Stimulated activated CD4-positive, alpha-beta T cell treated with anti-CD3 and anti-CD28 coated beads, TNF-alpha, amount 100 ng/mL, for 4 hours (primary cell): Measurements from ENCODE around the gene PPM1H.
"Not testable (repeated sequence)": the region's sequence is repeated elsewhere in the genome, so short reads cannot be mapped to it uniquely, and the experiment has no call there.

Experiments
- DNase-seq, 3 experiments: peaks; one replicate each; pipeline ENCODE4 v3.0.0-alpha.2; 2020; ENCODE audit warnings: low read depth in 3 of 3

The PPM1H gene

GRCh38 chr12:62767496-62767895, 167.5 kb downstream of the PPM1H start:
- DNase-seq, result no peak

GRCh38 chr12:62766496-62766895, 168.5 kb downstream of the PPM1H start:
- no peak for DNase-seq

- no peak for DNase-seq
These were observed 170.9 kb downstream of the PPM1H start for GRCh38 chr12:62763861-62764645.

- no peak for DNase-seq
These were observed 171.6 kb downstream of the PPM1H start for GRCh38 chr12:62763312-62763711.

GRCh38 chr12:62762645-62763044, 172.3 kb downstream of the PPM1H start:
- DNase-seq, result no peak

- no peak for DNase-seq
These were observed 173.3 kb downstream of the PPM1H start for GRCh38 chr12:62761658-62762057.

- DNase-seq, result no peak
These were observed 174.2 kb downstream of the PPM1H start for GRCh38 chr12:62760779-62761178.

- not testable (repeated sequence) for DNase-seq
These were observed 174.6 kb downstream of the PPM1H start for GRCh38 chr12:62760341-62760740.

- DNase-seq, result no peak
These were observed 176.7 kb downstream of the PPM1H start for GRCh38 chr12:62758216-62758615.

GRCh38 chr12:62757048-62757447, 177.9 kb downstream of the PPM1H start:
- DNase-seq, result no peak

- no peak for DNase-seq
These were observed 180.2 kb downstream of the PPM1H start for GRCh38 chr12:62754706-62755105.

GRCh38 chr12:62751810-62752155, 183.2 kb downstream of the PPM1H start:
- no peak for DNase-seq

- no peak for DNase-seq
These were observed 183.8 kb downstream of the PPM1H start for GRCh38 chr12:62750941-62751809.

- no peak for DNase-seq
These were observed 185.4 kb downstream of the PPM1H start for GRCh38 chr12:62749586-62749985.

- no peak for DNase-seq
These were observed 185.9 kb downstream of the PPM1H start for GRCh38 chr12:62748941-62749468.

GRCh38 chr12:62744551-62744950, 190.4 kb downstream of the PPM1H start:
- DNase-seq, result no peak

GRCh38 chr12:62739266-62740015, 195.5 kb downstream of the PPM1H start:
- DNase-seq, result no peak

GRCh38 chr12:62738616-62739015, 196.3 kb downstream of the PPM1H start:
- DNase-seq, result no peak

GRCh38 chr12:62738105-62738504, 196.8 kb downstream of the PPM1H start:
- no peak for DNase-seq

GRCh38 chr12:62737615-62738014, 197.3 kb downstream of the PPM1H start:
- no peak for DNase-seq

- DNase-seq, result no peak
These were observed 197.8 kb downstream of the PPM1H start for GRCh38 chr12:62737188-62737587.

GRCh38 chr12:62736596-62736995, 198.4 kb downstream of the PPM1H start:
- DNase-seq, result no peak
